GM19238 (cell line): ENCODE data around the gene WDPCP.
"Not testable (repeated sequence)": the region's sequence is repeated elsewhere in the genome, so short reads cannot be mapped to it uniquely, and the experiment has no call there.

Source experiments
- DNase-seq: peaks from one replicate; pipeline ENCODE4 v3.0.0; 2011; ENCODE audit warnings: low spot score; ENCODE audit not compliant: insufficient read length

The WDPCP gene

GRCh38 chr2:63465633-63466032 is 122.6 kb downstream of the WDPCP start:
- DNase-seq, result no peak

- no peak for DNase-seq
These were observed 125.1 kb downstream of the WDPCP start for GRCh38 chr2:63463142-63463541.

- no peak for DNase-seq
These were observed 141.6 kb downstream of the WDPCP start for GRCh38 chr2:63446658-63447057.

GRCh38 chr2:63444565-63445288 is 143.6 kb downstream of the WDPCP start:
- DNase-seq, result no peak

- DNase-seq, result no peak
These were observed 147.7 kb downstream of the WDPCP start for GRCh38 chr2:63440612-63441011.

- DNase-seq, result no peak
These were observed 150.1 kb downstream of the WDPCP start for GRCh38 chr2:63438181-63438580.

- no peak for DNase-seq
These were observed 151.8 kb downstream of the WDPCP start for GRCh38 chr2:63436488-63436887.

- DNase-seq, result no peak
These were observed 153.2 kb downstream of the WDPCP start for GRCh38 chr2:63435070-63435469.

- DNase-seq, result no peak
These were observed 154.0 kb downstream of the WDPCP start for GRCh38 chr2:63434024-63435001.

- no peak for DNase-seq
These were observed 155.9 kb downstream of the WDPCP start for GRCh38 chr2:63432373-63432772.

GRCh38 chr2:63425606-63426005 is 162.7 kb downstream of the WDPCP start:
- DNase-seq, result no peak

- no peak for DNase-seq
These were observed 163.2 kb downstream of the WDPCP start for GRCh38 chr2:63425079-63425416.

- no peak for DNase-seq
These were observed 163.8 kb downstream of the WDPCP start for GRCh38 chr2:63424329-63425078.

- no peak for DNase-seq
These were observed 165.7 kb downstream of the WDPCP start for GRCh38 chr2:63422556-63422955.

- no peak for DNase-seq
These were observed 179.7 kb downstream of the WDPCP start for GRCh38 chr2:63408530-63408929.

- DNase-seq, result no peak
These were observed 181.6 kb downstream of the WDPCP start for GRCh38 chr2:63406641-63407040.

- DNase-seq, result no peak
These were observed 184.5 kb downstream of the WDPCP start for GRCh38 chr2:63403820-63404219.

- not testable (repeated sequence) for DNase-seq
These were observed 185.4 kb downstream of the WDPCP start for GRCh38 chr2:63402889-63403288.

- DNase-seq, result no peak
These were observed 189.1 kb downstream of the WDPCP start for GRCh38 chr2:63399156-63399555.

- no peak for DNase-seq
These were observed 208.8 kb downstream of the WDPCP start for GRCh38 chr2:63379451-63379850.

GRCh38 chr2:63378589-63378988 is 209.7 kb downstream of the WDPCP start:
- DNase-seq, result no peak

GRCh38 chr2:63374341-63374740 is 213.9 kb downstream of the WDPCP start:
- DNase-seq, result no peak
